Measurements from ENCODE around the gene NOL9.
A peak's percentile ranks its signal among the peaks of the same experiment; 100 is the strongest.
"Not testable (repeated sequence)": the region's sequence is repeated elsewhere in the genome, so short reads cannot be mapped to it uniquely, and the experiment has no call there.

NOL9 gene

DNA sequence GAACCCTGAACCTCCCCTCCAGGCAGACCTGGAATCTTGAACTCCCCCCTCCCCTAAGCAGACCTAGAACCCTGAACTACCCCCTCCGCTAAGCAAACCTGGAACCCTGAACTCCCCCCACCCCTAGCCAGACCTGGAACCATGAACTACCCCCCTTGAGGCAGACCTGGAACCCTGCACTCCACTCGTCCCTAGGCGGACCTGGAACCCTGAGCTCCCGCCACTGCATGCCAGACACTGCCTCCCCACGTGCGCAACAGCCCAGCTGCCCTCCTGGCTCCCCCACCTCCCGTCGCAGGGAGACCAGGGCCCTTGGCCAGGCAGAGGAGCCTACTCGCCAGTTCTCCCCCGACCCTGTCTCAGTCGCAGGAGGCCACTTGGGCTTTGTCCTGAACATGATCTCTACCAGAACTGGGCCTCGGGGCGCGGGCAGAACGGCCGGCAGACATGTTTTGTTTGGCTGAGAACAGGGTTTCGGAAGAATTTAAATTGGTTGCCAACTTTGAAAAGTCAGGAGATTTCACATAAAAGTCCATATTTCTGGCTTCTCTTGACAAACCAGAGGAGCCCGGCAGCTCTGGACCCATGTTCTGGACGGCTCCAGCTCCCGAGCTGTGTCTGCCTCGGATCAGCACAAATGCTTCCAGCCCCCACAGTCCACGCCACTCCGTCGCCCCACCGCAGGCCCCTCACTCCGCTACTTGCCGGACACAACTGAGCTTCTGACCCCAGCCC, 53.6 kb downstream of the NOL9 start:
- DNase-seq: no peak

DNA sequence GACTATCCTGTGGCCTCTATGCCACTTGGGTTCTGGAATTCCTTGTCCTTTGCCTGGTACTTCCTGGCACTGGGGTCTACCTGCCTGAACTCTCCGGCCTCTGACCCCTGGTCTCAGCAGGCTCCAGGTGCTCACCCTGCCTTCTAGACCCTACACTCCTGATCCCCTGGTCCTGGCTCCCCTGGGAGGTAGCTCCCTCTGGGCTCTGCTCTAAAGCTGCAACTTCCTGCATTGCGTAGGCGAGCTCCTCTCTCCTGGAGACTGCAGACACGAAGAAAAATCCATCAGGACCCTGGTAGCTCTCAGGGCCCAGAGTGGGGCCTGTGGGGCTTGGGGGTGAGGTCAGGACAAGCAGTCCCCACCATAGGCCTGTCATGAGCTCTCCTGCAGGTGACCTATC, 55.0 kb downstream of the NOL9 start:
- no peak for DNase-seq

DNA sequence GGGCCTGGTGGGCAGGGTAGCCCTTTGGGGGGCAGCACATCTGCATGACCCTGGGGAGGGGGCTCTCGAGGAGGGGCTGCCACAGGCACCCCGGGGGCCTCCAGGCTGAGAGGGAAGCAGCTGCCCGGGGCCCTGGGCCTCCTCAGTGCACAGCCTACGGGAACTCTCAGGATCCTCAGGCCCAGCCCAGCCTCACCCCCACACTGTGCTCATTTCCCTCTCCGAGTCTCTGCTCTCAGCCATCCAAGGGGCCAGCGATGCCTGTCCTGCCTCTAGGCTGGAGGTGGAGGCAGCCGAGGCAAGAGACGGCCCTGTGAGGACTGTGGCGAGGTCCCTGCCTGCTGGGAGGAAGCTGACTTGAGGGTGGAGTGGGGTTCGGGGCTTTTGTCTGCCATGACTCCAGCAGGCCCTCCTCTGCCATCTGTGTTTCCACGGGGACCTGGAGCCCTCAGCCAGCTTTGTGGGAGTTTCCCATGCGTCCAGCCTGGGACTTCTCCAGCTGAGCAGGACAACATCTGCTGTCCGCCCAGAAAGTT, 55.7 kb downstream of the NOL9 start:
- no peak for DNase-seq

DNA sequence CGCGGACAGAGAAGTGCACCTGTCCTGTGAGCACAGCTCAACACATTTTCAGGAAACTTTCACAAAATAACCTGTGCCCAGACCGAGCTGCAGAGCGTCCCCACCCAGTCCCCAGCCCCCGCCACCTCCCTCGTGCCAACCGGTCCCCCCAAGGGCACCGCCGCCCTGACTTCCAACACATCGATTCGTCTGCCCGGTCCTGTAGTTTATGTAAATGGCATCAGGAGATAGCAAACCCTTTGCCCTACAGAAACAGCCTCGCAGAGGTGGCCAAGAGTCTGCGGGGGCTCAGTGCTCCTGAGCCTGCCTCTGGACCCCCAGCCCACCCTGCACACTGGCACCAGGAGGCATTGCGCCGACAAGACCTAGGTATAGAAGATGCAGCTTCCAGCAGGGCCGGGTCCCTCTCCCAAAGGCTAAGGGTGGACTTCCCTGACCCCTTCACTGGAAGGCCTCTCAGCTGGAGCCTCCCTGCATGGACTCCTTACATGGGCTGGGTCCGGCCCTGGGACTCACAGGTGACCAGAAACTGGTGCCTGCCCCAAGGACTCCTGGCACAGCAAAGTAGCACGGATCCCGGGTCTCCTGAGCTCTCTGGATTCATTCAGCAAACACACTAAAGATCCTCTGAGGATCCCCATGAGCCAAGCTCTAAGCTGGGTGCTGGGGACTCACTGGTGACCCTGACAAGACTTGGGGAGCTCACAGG, 56.3 kb downstream of the NOL9 start:
- no peak for DNase-seq

DNA sequence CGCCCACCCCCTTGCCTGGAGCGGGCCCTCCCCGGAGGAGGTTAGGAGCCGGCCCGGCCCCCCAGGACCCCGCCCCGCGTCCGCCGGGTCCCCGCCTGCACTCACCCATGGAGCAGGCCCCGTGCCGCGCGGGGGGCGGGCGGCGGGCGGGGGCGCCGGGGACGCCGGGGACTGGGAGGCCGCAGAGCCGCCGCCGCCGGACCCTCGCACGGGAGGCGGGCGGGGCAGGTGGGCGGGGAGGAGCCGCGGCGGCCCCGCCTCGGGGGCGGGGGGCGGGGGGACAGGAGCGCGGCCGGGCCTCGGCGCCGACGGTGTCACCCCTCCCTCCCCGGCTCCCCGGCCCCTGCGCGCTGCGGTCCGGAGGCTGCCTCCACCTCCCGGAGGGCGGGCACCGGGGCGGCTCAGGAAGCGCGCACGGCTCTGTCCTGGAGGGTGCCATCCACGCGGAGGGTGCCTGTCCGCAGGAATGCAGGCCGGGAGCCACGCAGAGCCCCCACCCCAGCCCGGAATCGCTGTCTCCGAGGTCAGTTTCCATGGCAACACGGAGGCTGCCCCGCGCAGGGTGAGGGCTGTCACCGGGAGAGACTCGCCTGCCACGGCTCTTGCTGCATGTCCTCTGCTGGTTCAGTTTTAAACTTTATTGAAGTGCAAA, 57.0 kb downstream of the NOL9 start:
- DNase-seq: peak; percentile 57

DNA sequence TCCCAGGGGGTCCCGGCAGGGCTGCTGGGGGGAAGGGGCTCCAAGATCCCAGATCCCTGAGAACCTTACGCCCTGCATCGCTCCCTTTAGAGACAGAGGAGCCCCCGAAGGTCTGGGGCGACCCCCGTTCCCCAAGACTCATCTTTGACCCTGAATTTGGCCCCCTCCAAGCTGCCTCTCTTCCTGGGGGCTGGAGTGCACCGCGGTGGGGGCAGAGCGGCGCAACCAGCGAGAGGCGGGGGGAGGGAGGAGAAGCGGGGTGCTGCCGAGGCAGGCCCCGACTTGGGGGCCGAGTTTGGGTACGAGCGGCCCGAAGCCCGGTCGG, 57.5 kb downstream of the NOL9 start:
- no peak for DNase-seq

DNA sequence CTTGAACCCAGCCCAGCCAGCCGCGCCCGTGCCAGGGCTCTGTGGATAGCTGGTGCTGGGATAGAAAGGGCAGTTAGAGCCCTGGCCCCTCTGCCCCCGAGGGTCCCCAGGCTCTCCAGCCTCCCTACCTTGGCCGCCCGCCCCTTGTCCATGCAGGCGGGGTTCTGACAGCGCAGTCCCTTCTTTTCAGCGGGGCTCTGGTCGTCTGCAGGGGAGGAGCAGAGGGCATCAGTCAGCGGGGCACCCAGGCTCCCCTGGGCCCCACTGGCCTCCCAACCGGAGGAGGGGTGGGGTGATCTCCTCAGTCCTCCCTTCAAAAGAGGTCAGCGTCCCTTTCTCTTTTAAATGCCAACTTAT, 58.0 kb downstream of the NOL9 start:
- no peak for DNase-seq

DNA sequence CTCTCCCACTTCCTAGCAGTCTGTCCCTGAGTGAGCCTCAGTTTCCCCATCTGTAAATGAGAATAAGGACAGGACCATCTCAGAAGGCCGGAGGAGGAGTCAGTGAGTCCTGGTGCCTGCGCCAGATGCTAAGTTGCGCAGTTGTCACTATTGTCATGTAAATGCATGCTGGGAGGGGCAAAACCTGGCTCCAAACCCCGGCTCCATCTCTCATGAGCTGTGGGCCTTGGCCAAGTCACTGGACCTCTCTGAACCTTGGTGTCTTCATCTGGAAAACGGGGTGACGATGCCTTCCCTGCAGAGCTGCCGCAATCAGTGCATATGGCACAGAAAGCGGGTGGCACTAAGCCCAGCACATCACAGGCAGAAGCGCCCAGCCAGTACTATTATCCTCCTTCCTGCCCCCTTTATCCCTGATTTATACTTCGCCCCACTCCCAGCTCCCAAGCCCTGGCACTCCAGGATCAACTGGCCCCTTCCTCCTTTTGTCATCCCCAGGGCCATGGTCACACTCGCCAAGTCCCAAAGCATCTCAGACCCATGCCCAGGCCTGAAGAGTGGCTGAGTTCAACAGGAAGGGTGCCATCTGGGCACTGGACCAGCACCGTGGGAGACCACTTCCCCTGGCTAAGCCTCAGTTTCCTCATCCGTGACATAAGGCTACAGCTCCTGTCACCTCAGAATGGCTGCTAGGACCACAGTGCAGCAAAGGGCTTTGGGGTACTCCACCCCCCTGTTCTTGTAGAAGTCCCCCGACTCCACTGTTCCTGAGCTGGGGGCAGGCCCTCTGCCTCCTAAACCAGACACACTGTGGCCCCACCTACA, 58.6 kb downstream of the NOL9 start:
- DNase-seq: no peak

DNA sequence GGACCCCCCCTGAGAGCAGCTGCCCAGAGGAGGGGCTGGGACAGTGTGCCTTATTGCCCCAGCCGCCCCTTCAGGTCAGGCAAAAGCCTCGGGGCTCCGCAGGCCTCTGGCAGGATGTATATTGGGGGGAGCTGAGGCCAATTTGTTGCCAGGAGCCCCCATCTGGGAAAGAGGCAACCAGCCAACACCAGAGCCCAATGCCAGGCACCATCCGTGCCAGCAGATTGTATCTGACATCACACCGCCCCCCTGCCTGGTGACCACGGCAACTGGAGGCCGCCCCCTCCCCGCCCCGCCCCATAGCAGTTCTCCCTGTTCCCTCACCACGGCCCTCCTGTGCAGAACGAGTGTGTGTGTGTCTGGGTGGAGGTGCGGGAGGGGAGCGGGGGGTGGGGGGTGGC, 59.3 kb downstream of the NOL9 start:
- no peak for DNase-seq

DNA sequence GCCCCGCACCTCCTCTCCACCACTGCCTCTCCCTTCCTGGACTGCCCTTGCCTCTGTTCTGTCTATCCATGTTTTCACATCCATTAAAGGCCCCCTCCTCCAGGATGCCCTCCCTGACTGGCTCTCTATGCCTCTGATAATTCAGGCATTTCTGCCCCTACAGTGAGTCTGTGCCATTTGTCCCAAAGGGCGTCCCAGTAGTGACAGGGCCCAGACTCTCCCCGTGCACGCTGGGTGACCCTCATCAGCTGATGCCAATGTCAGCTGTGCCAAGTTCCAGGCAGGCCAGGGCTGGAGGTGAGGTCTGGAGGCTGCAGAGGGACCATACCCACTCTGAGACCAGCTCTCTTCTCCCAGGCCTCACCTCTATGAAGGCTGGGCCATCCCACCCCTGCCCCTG, 59.7 kb downstream of the NOL9 start:
- DNase-seq: no peak

DNA sequence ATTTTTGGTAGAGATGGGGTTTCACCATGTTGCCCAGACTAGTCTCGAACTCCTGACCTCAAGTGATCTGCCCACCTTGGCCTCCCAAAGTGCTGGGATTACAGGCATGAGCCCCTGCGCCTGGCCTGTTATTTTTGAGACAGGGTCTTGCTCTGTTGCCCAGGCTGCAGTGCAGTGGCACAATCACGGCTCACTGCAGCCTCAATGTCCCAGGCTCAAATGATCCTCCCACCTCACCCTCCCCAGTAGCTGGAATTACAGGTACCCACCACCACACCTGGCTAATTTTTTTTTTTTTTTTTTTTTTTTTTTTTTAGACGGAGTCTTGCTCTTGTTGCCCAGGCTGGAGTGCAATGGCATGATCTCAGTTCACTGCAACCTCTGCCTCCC, 60.5 kb downstream of the NOL9 start:
- not testable (repeated sequence) for DNase-seq

DNA sequence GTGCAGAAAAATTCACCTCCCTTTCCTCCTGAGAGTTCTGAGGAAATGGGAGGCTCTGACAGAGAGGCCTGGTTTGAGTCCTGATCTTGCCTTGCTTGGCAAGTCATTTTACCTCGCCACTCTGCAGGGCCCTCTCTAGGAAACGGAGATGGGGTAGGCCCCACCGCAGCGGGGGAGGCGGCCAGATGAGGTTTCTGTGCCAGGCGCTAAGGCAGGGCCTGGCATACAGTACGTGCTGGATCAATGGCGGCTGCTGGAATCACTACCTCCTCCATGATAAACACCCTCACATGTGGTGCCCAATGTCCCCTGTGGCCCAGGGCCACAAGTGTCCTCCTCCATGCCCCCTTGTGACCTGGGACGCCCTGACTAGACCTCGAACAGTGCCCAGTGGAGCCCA, 62.3 kb downstream of the NOL9 start:
- no peak for DNase-seq

DNA sequence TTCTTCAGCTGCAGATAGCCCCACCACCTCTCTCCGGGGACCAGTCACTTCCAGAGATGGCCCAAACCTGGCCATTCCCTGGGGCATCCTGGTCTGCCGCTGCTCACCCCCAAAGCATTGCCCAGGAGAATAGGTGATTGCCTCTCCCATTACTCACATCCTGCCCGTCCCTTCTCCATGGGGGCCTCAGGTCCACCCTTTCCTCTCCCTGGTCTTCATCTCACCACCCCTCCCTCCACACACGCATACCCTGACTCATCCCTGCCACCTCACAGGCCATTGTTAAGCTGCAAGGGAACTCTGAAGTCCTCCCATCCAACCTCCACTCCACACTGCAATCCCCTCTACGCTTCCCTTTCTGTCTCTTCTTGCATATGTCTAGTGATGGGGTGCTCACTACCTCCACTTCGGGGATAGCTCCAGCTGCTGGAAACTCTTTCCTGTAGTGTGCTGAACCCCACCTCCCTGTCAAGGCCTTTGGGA, 62.8 kb downstream of the NOL9 start, which contains the start of gene PLEKHG5:
TSS of gene PLEKHG5 (minus strand) at position 188 of the 483 bp plus-strand sequence. CDS start 14,096 bp downstream, outside the sequence.
- no peak for DNase-seq

DNA sequence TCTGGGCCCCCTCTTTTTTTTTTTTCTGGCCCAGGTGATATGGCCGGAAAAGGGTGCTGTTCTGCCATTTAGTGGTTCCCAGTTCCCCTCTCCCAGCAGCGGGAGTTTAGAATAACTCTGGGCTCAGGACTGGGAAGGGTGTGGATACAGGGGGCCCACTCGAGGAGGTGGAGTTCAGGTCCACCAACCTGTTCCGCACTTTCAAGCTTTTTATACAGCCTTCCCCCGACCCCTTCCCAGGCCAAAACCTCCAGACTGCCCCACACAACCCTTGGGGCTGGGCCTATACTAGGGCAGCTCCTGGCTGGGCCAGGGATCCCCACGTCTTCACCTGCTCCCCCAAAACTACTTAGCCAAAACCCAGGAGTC, 63.2 kb downstream of the NOL9 start:
- no peak for DNase-seq

DNA sequence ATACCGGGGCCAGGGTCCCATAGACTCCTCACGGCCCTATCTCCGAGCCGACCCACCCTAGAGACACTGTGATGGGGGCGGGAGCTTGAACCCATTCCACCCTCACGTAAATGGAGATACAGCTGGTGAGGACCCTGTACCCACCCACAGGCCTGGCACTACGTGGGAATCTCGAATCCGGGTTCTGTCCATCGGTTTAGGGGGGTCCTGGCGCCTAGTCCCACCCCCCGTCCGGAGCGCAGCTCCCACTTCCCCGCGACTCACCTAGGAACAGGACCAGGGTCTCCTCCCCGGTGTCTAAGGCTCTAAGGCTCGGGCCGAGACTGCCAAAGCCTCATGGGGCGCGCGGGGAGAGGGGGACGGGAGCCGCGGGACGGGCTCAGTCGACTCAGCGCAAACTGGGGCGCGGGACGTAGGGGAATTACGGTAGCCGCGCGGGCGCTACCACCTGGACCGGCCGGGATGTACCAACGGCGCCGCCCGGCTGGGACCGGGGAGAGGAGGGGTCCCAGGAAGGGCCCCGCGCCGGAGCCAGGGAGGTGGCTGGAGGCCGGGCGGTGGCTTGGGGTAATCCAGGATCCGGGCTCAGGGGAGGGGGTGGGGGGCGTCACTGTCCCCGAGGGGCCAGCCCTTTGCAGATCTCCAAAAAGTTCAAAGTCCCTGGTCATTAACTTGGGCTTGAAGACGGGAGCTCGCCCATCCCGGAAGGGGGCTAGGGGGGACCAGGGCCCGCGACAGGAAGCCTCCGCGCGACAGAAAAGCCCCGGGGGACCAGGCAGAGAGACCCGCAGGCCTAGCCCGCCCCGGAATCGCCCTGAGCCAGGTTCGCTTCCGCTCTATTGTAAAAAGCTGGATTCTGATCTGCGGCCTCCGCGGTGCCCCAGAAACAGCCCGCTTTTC, 63.9 kb downstream of the NOL9 start:
- DNase-seq: peak; percentile 61

DNA sequence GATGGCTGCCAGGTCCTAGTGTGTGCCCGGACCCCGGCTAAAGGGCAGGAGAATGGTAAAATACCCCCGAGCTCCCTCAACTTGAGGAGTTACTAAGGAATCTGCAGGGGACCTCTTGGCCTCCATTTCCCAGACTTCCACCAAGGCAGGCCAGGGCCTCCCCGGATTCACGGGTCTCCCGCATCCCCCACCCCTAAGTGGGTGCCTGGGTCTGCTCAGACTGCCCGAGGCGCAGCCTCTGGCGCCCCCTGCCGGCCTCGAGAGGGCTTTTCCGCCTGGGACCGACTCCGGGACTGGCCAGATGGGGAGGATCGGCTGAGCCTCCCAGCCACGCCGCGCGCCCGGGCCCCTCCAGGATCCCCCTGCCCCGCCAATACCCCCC, 64.5 kb downstream of the NOL9 start:
- peak; percentile 81 for DNase-seq

DNA sequence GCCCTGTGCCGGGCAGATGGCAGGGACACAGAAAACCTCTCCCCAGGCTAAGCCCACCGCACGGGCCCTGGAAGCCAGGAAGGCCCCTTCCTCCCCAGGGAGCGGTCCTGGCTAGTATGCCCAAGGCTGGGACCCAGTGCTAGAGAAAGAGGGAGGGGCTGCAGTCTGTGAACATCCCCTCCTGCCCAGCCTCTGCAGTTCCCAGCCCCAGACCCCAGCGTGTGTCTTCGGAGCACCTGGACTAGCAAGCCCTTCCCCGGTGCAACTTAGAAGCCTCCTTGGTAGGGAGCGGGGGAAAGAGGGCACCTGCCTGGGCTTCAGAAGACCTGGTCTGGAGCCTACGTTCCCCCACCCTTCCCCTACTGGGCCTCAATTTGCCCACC, 64.9 kb downstream of the NOL9 start:
- no peak for DNase-seq

DNA sequence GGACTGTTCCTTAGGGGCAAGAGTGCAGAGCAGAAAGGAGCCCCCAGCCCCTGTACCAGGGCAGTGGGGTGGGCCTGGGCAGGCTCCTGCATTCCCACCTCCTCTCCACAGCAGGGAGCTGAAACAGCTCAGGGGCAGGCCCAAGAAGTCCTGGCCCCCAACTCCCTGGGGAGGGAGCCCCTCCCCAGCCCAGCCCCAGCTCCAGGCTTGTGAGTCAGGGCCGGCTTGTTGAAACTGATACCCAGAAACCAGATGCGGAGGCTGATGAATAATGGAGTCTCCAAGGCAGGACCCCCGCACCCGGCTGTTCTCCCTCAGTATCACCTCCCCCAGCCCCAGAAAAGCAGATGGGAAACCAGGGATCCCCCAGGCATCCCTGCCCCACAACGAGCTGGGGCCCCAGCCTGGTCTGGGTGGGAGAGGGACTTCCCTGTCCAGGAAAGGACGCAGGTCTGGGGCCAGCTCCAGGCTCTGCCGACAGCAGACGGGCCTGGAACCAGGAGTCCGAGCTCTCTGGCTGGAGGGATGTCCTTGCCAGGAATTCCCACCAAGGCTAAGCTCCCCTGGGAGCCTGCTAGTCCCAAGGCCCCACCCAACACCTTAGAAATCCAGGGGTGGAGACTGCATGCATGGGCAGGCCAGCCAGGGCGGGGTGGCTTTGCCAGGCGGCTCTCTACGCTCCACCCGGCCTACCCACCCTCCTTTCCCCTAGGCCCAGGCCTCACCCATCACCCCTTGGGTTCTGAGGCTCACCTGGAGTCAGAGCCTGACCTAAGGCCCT, 65.5 kb downstream of the NOL9 start:
- DNase-seq: no peak

DNA sequence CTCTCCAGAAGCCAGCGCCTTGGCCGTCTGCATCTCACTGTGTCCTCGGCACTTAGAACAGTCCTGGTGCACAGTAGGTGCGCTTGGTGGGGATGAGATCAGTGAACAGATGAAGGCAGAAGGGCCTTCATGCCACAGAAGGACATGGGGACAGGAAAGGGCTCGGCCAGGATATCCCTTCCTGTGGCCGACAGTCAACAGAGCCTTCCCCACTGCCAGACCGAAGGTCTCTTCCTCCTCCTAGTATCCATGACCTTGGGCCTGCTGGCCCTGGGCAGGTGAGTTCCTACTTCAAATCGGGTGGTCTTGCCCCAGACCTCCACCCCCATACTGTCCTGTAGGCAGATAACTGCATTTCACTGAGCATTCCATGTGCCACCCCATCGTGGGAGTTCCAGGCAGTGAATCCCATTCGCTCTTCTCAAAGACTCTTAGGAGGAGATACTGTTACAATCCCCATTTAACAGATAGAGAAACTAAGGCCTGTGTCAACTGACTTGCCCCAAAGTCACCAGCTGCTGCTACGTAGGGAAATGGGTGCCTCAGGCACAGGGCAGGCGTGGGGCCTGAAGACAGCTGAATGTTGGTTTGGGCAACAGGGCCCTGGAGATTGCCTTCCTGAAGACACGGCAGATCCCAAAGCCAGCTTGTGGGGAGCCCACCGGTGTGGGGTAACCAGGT, 66.4 kb downstream of the NOL9 start:
- no peak for DNase-seq

DNA sequence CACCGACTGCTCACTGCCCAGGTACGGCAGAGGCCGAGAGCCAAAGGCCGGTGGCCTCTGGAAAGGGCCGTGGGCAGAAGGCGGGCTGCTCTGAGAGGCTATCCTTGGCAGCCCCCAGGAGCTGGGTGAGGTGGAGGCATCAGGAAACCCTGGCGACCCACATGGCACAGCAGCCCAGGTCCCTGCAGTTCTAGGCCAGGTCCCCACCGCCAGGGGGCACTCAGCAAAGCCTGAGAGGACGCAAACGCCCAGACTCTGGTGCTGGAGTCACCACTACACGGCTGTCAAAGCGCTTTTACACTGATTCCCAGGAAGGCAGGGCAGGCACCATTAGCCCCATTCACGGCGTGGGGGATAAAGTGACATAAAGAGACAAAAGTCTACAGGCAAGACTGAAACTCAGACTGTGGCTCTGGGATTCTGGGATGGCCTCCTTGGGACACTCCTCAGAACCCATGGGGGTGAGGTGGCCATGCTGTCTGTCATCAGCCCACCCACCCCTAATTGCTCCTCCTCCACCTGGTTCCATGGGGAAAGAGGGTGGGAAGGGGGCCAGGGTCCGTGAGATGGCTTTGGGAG, 67.8 kb downstream of the NOL9 start:
- peak; percentile 85 for DNase-seq
